DMS114 treated with DMSO at 0.1 percent for 48 hours (cell line): Measurements from ENCODE around the gene OR56B1.

ENCODE experiments used
- DNase-seq: peaks from one replicate; lab custom pipeline; 2025; ENCODE audit not compliant: unreplicated experiment; lab: John Stamatoyannopoulos, UW

OR56B1 gene

GRCh38 chr11:5726351-5726750, 9.9 kb upstream of the OR56B1 start:
- no peak for DNase-seq

DNA sequence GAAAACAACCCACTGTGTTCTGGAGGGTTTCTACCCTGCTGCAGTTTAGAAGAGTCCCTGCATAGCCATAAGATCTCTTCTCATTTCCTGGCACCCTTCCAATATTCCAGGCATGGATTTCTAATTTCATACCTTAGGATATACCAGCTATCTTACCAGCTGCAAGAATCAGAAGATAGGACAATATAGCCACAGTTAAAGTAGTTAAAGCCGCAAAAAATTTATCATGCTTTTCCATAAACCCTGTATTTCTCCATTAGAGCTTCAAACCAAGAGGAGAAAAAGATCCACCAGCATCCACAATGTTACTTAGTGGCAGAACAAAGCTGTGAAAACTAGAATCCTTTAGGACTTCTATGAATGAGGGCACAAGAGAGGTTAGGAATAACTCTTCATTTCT, 8.6 kb upstream of the OR56B1 start:
- DNase-seq: no peak

DNA sequence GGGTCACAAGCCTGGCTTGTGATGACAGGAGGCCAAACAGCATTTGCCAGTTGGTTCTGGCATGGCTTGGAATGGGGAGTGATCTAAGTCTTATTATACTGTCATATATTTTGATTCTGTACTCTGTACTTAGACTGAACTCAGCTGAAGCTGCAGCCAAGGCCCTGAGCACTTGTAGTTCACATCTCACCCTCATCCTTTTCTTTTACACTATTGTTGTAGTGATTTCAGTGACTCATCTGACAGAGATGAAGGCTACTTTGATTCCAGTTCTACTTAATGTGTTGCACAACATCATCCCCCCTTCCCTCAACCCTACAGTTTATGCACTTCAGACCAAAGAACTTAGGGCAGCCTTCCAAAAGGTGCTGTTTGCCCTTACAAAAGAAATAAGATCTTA, 843 bp downstream of the OR56B1 start:
- no peak for DNase-seq

- no peak for DNase-seq
Observed at GRCh38 chr11:5737670-5738392, 1.6 kb downstream of the OR56B1 start.

DNA sequence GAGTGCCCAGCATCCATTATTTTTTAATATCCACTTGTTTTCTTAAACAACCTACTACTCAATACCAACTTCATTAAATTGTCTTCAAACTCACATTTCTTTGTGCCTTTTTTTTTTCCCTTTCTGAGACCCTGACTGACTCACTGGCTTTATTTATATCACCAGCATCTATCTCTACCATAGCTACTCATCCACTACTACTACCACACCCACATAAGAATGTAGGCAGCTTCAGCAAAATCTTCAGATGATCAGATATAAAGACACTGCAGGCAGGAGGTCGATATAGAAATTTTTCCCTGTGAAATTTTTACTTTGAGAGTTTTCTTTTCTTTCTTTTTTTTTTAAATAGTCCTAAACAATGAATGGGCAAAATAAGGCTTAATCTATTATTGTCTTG, 2.2 kb downstream of the OR56B1 start:
- no peak for DNase-seq

DNA sequence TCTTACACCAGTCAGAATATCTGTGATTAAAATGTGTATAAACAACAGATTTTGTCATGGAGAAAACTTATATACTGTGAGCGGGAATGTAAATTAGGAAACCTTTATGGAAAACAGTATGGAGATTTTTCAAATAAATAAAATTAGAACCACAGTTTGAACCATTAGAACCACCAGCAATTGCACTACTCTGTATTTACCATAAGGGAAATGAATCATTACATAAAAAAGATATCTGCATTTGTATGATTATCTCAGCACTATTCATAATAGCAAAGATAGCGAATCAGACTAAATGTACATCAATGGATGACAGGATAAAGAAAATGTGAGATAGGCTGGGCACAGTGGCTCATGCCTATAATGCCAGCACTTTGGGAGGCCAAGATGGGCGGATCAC, 10.4 kb downstream of the OR56B1 start:
- no peak for DNase-seq

DNA sequence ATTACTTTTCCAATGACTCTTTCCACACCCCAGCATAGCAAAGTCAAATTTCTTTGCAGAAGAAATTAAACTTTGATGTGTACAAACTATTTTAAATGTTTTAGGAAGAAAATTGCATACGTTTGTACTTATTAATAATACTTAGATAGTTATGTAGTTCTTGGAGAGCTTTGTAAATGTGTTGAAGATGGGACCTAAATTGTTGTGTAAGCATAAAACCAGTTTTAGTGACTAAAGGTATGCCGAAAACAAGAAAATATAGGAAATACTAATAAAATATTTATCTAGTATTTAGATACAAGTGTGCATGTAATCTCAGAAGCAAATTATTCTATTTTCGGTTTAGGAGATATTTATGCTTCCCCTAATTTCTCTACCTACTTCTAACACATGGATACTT, 13.6 kb downstream of the OR56B1 start:
- DNase-seq: no peak

GRCh38 chr11:5753943-5754342, 17.7 kb downstream of the OR56B1 start, which contains the start of gene OR52N4:
OR52N4 (plus strand) TSS chr11:5754243; CDS start chr11:5754741, 498 bp downstream.
- DNase-seq: no peak

GRCh38 chr11:5767056-5767455, 30.8 kb downstream of the OR56B1 start:
- DNase-seq: no peak

DNA sequence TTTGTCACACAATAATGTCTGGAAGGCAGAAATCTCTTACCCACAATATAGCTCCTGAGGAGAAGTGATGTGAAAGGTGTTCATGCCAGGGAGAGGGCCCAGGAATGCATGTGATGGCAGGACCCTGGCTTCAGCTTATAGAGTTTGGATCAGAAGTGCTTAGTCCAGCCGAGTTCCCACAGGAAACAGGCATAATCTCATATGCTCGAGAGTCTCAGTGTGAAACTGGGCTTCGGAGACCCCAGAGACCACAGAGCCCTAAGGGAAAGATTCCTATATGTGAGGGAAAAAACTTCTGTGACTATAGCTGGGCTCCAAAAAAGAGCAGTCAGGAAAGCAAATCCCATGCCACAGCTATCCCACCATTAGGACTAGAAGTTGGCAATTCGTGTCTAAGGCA, 47.0 kb downstream of the OR56B1 start, which contains the start of gene OR52N5:
Gene OR52N5 (minus strand): TSS at position 101 of the 400 bp plus-strand sequence. CDS start 4,721 bp downstream, outside the sequence.
- no peak for DNase-seq
